HepG2 (cell line): ENCODE results near the gene YY1. TPM values are rescaled to one million over a fixed set of nuclear protein-coding genes. Genes with fewer than 3 reads are reported as not detected.

ENCODE experiments used
- EEA1 ChIP-seq: sonication (generic); formaldehyde crosslinking; IDR thresholded peaks from 2 replicates; pipeline ENCODE4 v1.5.1; 2020; ENCODE audit warnings: mild to moderate bottlenecking, missing genetic modification reagents, borderline replicate concordance
- NFAT5 ChIP-seq: sonication (generic); formaldehyde crosslinking; IDR thresholded peaks from 2 replicates; pipeline ENCODE4 v1.4.0; 2020; ENCODE audit warnings: missing genetic modification reagents
- NFE2L1 ChIP-seq: sonication (generic); formaldehyde crosslinking; IDR thresholded peaks from 2 replicates; pipeline ENCODE4 v1.4.0; 2020; ENCODE audit warnings: missing genetic modification reagents, mild to moderate bottlenecking, borderline replicate concordance
- SATB2 ChIP-seq: sonication (generic); formaldehyde crosslinking; IDR thresholded peaks from 2 replicates; pipeline ENCODE4 v1.5.0; 2020; ENCODE audit warnings: missing genetic modification reagents
- SRY ChIP-seq: sonication (generic); formaldehyde crosslinking; IDR thresholded peaks from 2 replicates; pipeline ENCODE4 v1.8.0; 2022; ENCODE audit warnings: mild to moderate bottlenecking, missing genetic modification reagents
- U2AF1 ChIP-seq: fragments of 200-400 bp; formaldehyde crosslinking; optimal IDR thresholded peaks from 2 replicates; pipeline ENCODE3; 2017; ENCODE audit warnings: mild to moderate bottlenecking, low read depth, low read length
- ZFP90 ChIP-seq: sonication (generic); formaldehyde crosslinking; IDR thresholded peaks from 2 replicates; pipeline ENCODE4 v1.8.0; 2022; ENCODE audit warnings: missing genetic modification reagents, mild to moderate bottlenecking, inconsistent platforms, borderline replicate concordance
- ZNF232 ChIP-seq: sonication (generic); formaldehyde crosslinking; IDR thresholded peaks from 2 replicates; pipeline ENCODE4 v1.4.0; 2020; ENCODE audit warnings: missing genetic modification reagents, borderline replicate concordance
- ZNF280D ChIP-seq: sonication (generic); formaldehyde crosslinking; IDR thresholded peaks from 2 replicates; pipeline ENCODE4 v1.5.1; 2020; ENCODE audit warnings: mild to moderate bottlenecking, missing genetic modification reagents
- ZNF816 ChIP-seq: sonication (generic); formaldehyde crosslinking; IDR thresholded peaks from 2 replicates; pipeline ENCODE4 v1.8.0; 2022; ENCODE audit warnings: missing genetic modification reagents, mild to moderate bottlenecking, borderline replicate concordance
- ZNF891 ChIP-seq: sonication (generic); formaldehyde crosslinking; IDR thresholded peaks from 2 replicates; pipeline ENCODE4 v1.5.0; 2020; ENCODE audit warnings: mild to moderate bottlenecking, missing genetic modification reagents
- polyA plus RNA-seq, 8 experiments: library from polyadenylated mRNA; depleted of rRNA in 3 of 8; stranded (reverse) in 7 of 8; unstranded in 1 of 8; fragments of >200 nt; fragmentation: Illumina TruSeq in 4 of 8; extraction: Trizol in 4 of 8; gene quantifications; 2 replicates each; pipeline versions ENCODE4 v1.2.1 to v1.2.3, GENCODE V29; 2011 to 2016; ENCODE audit warnings: low read depth in 4 of 8, missing spikeins in 1 of 8, mixed read lengths in 1 of 8; ENCODE audit not compliant: insufficient read depth in 1 of 8
- total RNA-seq, 5 experiments: library from RNA; depleted of rRNA; stranded (reverse); fragments of >200 nt; fragmentation: Illumina TruSeq; extraction: Trizol; gene quantifications; 2 replicates each; pipeline ENCODE4 v1.2.3, GENCODE V29; 2016; ENCODE audit warnings: low read depth in 1 of 5

YY1 gene
- total and polyA plus RNA-seq, 2 of the 13 experiments (the other 11 are each of a cell fraction or from before 2014, with no cell fraction given): 29.4 to 68.1 TPM

GRCh38 chr14:100237735-100238418 lies 1.1 kb upstream of the YY1 start (continued):
- peak; percentile 70; the same call in 1 of the 2 replicates for TF ChIP-seq NFAT5 (CRISPR knock-in tag)
- TF ChIP-seq ZNF816 (CRISPR knock-in tag): peak; percentile 40; the same call in 1 of the 2 replicates
- no peak for TF ChIP-seq ZNF280D (CRISPR knock-in tag)
- TF ChIP-seq ZNF232: 0 out of 2 replicates have a peak, but pooled peaks have one; percentile 40
- no peak for TF ChIP-seq NFE2L1 (CRISPR knock-in tag)
- 0 out of 2 replicates have a peak, but pooled peaks have one; percentile 26 for TF ChIP-seq EEA1 (CRISPR knock-in tag)
- TF ChIP-seq ZFP90 (CRISPR knock-in tag): no peak
- TF ChIP-seq U2AF1: no peak
- TF ChIP-seq SATB2: no peak
- peak; percentile 54; the same call in 1 of the 2 replicates for TF ChIP-seq SRY
- no peak for TF ChIP-seq ZNF891 (CRISPR knock-in tag)
